HepG2 (cell line): Measurements from ENCODE around the gene MYADML2. TPM values are rescaled to one million over a fixed set of nuclear protein-coding genes. Genes with fewer than 3 reads are reported as not detected.

ENCODE experiments used
- FOXA3 ChIP-seq: IDR thresholded peaks from 2 replicates; pipeline ENCODE4 v1.6.1; 2016; ENCODE audit warnings: missing genetic modification reagents, missing compliant biosample characterization
- HES4 ChIP-seq: sonication (generic); formaldehyde crosslinking; IDR thresholded peaks from 2 replicates; pipeline ENCODE4 v1.9.0; 2021; ENCODE audit warnings: mild to moderate bottlenecking, missing genetic modification reagents, borderline replicate concordance
- KDM5B ChIP-seq: sonication (generic); formaldehyde crosslinking; IDR thresholded peaks from 2 replicates; pipeline ENCODE4 v1.4.0; 2020; ENCODE audit warnings: missing genetic modification reagents, mild to moderate bottlenecking, borderline replicate concordance
- MED13 ChIP-seq: sonication (generic); formaldehyde crosslinking; IDR thresholded peaks from 2 replicates; pipeline ENCODE4 v1.5.0; 2020; ENCODE audit warnings: missing genetic modification reagents
- PITX1 ChIP-seq: sonication (generic); formaldehyde crosslinking; IDR thresholded peaks from 2 replicates; pipeline ENCODE4 v1.5.1; 2020; ENCODE audit warnings: mild to moderate bottlenecking, missing genetic modification reagents
- TBP ChIP-seq: sonication (generic); formaldehyde crosslinking; IDR thresholded peaks from 2 replicates; pipeline ENCODE4 v1.5.0; 2020; ENCODE audit warnings: missing genetic modification reagents
- THAP8 ChIP-seq: sonication (generic); formaldehyde crosslinking; IDR thresholded peaks from 2 replicates; pipeline ENCODE4 v1.5.1; 2020; ENCODE audit warnings: missing genetic modification reagents, mild to moderate bottlenecking, borderline replicate concordance
- ZBTB10 ChIP-seq: sonication (generic); formaldehyde crosslinking; IDR thresholded peaks from 2 replicates; pipeline ENCODE4 v1.4.0; 2020; ENCODE audit warnings: missing genetic modification reagents, borderline replicate concordance
- ZNF274 ChIP-seq: sonication (generic); formaldehyde crosslinking; IDR thresholded peaks from 2 replicates; pipeline ENCODE4 v1.5.1; 2020; ENCODE audit warnings: mild to moderate bottlenecking, missing genetic modification reagents
- ZNF343 ChIP-seq: sonication (generic); formaldehyde crosslinking; IDR thresholded peaks from 2 replicates; pipeline ENCODE4 v1.4.0; 2020; ENCODE audit warnings: mild to moderate bottlenecking, missing genetic modification reagents
- ZNF772 ChIP-seq: sonication (generic); formaldehyde crosslinking; IDR thresholded peaks from 2 replicates; pipeline ENCODE4 v1.5.0; 2020; ENCODE audit warnings: mild to moderate bottlenecking, missing genetic modification reagents
- ZNF839 ChIP-seq: sonication (generic); formaldehyde crosslinking; IDR thresholded peaks from 2 replicates; pipeline ENCODE4 v1.4.0; 2020; ENCODE audit warnings: missing genetic modification reagents, mild to moderate bottlenecking, borderline replicate concordance
- ZXDC ChIP-seq: sonication (generic); formaldehyde crosslinking; IDR thresholded peaks from 2 replicates; pipeline ENCODE4 v1.5.0; 2020; ENCODE audit warnings: mild to moderate bottlenecking, missing genetic modification reagents
- polyA plus RNA-seq, 8 experiments: library from polyadenylated mRNA; depleted of rRNA in 3 of 8; stranded (reverse) in 7 of 8; unstranded in 1 of 8; fragments of >200 nt; fragmentation: Illumina TruSeq in 4 of 8; extraction: Trizol in 4 of 8; gene quantifications; 2 replicates each; pipeline versions ENCODE4 v1.2.1 to v1.2.3, GENCODE V29; 2011 to 2016; ENCODE audit warnings: low read depth in 4 of 8, missing spikeins in 1 of 8, mixed read lengths in 1 of 8; ENCODE audit not compliant: insufficient read depth in 1 of 8
- total RNA-seq, 5 experiments: library from RNA; depleted of rRNA; stranded (reverse); fragments of >200 nt; fragmentation: Illumina TruSeq; extraction: Trizol; gene quantifications; 2 replicates each; pipeline ENCODE4 v1.2.3, GENCODE V29; 2016; ENCODE audit warnings: low read depth in 1 of 5
- TF ChIP-seq, protein P1 (sequence below): sonication (generic); formaldehyde crosslinking; conservative IDR thresholded peaks from 2 replicates; pipeline ENCODE4 v1.4.0; 2020; ENCODE audit warnings: missing genetic modification reagents
- TF ChIP-seq, protein P2 (sequence below): sonication (generic); formaldehyde crosslinking; IDR thresholded peaks from 2 replicates; pipeline ENCODE4 v1.4.0; 2020; ENCODE audit warnings: missing genetic modification reagents, borderline replicate concordance

Gene MYADML2
- total and polyA plus RNA-seq, 2 of the 13 experiments (the other 11 are each of a cell fraction or from before 2014, with no cell fraction given) = not detected

DNA sequence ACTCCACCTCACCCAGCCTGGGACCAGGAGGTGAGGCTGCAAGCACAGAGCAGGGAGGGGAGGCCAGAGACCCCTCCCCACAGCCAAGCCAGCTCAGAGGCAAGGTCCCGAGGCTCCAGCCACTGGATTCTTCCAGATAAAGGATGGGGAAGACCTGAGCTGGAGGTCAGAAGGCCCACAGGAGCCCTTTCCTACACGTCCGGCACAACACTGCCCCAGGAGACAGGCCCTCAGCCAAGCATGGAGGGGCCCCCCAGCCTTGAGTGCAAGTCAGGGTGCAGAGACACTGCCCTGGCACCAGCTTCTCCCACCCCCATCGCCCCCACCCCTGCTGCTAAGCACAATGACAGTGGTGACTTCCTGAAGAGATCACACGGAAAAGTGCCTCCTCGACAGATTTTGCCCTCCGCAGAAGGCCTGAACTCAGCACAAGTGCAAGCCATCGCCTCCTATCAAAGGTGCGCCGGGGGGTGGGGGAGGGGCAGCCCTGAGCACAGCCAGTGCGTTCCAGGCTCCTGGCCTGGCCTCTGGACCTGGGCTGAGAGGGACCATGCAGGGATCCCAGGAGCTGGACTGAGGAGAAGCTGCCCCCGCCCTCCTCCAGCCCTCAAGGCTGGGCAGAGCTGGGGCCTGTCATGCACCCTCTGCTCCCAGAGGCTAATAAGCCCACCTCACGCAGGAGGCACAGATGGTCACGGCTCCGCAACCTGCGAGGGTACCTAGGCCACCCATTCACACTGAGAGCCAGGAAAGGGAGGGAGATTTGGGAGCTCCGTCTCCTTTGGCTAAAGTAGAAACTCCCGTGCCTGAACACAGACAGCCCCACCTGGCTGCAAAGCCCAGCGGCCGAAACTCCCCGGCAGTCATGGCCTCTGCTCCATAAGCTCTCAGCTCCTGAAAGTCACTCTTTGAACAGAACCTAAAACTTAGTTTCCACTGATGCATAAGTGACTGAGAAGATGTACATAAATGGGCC is 22.2 kb downstream of the MYADML2 start (continued):
- TF ChIP-seq ZBTB10 (CRISPR knock-in tag) (no peak; the same call in 1 of the 2 replicates), PITX1 (no peak), HES4 (no peak), ZNF274 (no peak), THAP8 (no peak), ZNF839 (no peak), FOXA3 (CRISPR knock-in tag) (no peak), MED13 (no peak), TBP (no peak), ZXDC (CRISPR knock-in tag) (no peak), KDM5B (CRISPR knock-in tag) (peak; percentile 18; the same call in 1 of the 2 replicates), ZNF772 (no peak), ZNF343 (0 out of 2 replicates have a peak, but pooled peaks have one; percentile 37)
- TF ChIP-seq, protein P1, sequence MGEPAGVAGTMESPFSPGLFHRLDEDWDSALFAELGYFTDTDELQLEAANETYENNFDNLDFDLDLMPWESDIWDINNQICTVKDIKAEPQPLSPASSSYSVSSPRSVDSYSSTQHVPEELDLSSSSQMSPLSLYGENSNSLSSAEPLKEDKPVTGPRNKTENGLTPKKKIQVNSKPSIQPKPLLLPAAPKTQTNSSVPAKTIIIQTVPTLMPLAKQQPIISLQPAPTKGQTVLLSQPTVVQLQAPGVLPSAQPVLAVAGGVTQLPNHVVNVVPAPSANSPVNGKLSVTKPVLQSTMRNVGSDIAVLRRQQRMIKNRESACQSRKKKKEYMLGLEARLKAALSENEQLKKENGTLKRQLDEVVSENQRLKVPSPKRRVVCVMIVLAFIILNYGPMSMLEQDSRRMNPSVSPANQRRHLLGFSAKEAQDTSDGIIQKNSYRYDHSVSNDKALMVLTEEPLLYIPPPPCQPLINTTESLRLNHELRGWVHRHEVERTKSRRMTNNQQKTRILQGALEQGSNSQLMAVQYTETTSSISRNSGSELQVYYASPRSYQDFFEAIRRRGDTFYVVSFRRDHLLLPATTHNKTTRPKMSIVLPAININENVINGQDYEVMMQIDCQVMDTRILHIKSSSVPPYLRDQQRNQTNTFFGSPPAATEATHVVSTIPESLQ = no peak
- TF ChIP-seq, protein P2, sequence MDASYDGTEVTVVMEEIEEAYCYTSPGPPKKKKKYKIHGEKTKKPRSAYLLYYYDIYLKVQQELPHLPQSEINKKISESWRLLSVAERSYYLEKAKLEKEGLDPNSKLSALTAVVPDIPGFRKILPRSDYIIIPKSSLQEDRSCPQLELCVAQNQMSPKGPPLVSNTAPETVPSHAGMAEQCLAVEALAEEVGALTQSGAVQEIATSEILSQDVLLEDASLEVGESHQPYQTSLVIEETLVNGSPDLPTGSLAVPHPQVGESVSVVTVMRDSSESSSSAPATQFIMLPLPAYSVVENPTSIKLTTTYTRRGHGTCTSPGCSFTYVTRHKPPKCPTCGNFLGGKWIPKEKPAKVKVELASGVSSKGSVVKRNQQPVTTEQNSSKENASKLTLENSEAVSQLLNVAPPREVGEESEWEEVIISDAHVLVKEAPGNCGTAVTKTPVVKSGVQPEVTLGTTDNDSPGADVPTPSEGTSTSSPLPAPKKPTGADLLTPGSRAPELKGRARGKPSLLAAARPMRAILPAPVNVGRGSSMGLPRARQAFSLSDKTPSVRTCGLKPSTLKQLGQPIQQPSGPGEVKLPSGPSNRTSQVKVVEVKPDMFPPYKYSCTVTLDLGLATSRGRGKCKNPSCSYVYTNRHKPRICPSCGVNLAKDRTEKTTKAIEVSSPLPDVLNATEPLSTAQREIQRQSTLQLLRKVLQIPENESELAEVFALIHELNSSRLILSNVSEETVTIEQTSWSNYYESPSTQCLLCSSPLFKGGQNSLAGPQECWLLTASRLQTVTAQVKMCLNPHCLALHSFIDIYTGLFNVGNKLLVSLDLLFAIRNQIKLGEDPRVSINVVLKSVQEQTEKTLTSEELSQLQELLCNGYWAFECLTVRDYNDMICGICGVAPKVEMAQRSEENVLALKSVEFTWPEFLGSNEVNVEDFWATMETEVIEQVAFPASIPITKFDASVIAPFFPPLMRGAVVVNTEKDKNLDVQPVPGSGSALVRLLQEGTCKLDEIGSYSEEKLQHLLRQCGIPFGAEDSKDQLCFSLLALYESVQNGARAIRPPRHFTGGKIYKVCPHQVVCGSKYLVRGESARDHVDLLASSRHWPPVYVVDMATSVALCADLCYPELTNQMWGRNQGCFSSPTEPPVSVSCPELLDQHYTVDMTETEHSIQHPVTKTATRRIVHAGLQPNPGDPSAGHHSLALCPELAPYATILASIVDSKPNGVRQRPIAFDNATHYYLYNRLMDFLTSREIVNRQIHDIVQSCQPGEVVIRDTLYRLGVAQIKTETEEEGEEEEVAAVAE = no peak
